OCI-LY7 (cell line): ENCODE results near the gene TBC1D2B. TPM values are rescaled to one million over a fixed set of nuclear protein-coding genes. Genes with fewer than 3 reads are reported as not detected.

ENCODE experiments used
- BruUV-seq: library from RNA; stranded (reverse); fragments of 400-500 nt; replicated peaks from 2 replicates; lab custom pipeline; 2021; lab: Mats Ljungman, UMichigan
- CTCF ChIA-PET: fragments of 300-600 bp; sonication (Branson Sonifier 250); formaldehyde crosslinking; loops from one replicate; lab custom pipeline; 2022; ENCODE audit warnings: antibody characterized with exemption; ENCODE audit not compliant: unreplicated experiment; lab: Charles Lee
- POLR2A ChIA-PET: fragments of 300-600 bp; sonication (Branson Sonifier 250); formaldehyde crosslinking; loops from one replicate; lab custom pipeline; 2022; ENCODE audit warnings: antibody characterized with exemption; lab: Charles Lee
- DNase-seq: peaks from one replicate; pipeline ENCODE4 v3.0.0-alpha.2; 2015; ENCODE audit warnings: low spot score
- H2AFZ ChIP-seq: fragments of 200-600 bp; sonication (generic), shearing (Covaris generic); 2 replicates; pipeline ENCODE4 v1.6.1; 2014; ENCODE audit warnings: mild to moderate bottlenecking, antibody characterized with exemption, low read length, moderate library complexity
- H3K27ac ChIP-seq: fragments of 200-600 bp; sonication (generic); 2 replicates; pipeline ENCODE4 v1.5.1; 2014; ENCODE audit warnings: mixed run types, low read depth, mild to moderate bottlenecking, moderate library complexity, low read length, inconsistent platforms; ENCODE audit not compliant: poor library complexity, severe bottlenecking
- H3K36me3 ChIP-seq: fragments of 200-600 bp; sonication (generic); 2 replicates; pipeline ENCODE4 v1.6.1; 2014; ENCODE audit warnings: mild to moderate bottlenecking, antibody characterized with exemption, low read length, moderate library complexity, mixed read lengths; ENCODE audit not compliant: insufficient read depth
- H3K4me1 ChIP-seq: fragments of 200-600 bp; sonication (generic); 2 replicates; pipeline ENCODE4 v1.5.1; 2014; ENCODE audit warnings: mild to moderate bottlenecking, low read length; ENCODE audit not compliant: insufficient read depth, poor library complexity, severe bottlenecking
- H3K4me2 ChIP-seq: fragments of 200-600 bp; sonication (generic); 2 replicates; pipeline ENCODE4 v1.6.1; 2014; ENCODE audit warnings: mild to moderate bottlenecking, low read length
- H3K4me3 ChIP-seq: fragments of 200-600 bp; sonication (generic); 2 replicates; pipeline ENCODE4 v1.5.1; 2014; ENCODE audit warnings: mild to moderate bottlenecking, low read depth, low read length; ENCODE audit not compliant: poor library complexity, severe bottlenecking
- H3K79me2 ChIP-seq: fragments of 200-600 bp; sonication (generic); 2 replicates; pipeline ENCODE4 v1.6.1; 2016; ENCODE audit warnings: low read depth, mild to moderate bottlenecking, low read length, moderate library complexity, mixed read lengths; ENCODE audit not compliant: insufficient read depth
- H3K9me2 ChIP-seq: fragments of 200-600 bp; sonication (generic); 2 replicates; pipeline ENCODE4 v1.6.1; 2016; ENCODE audit warnings: mild to moderate bottlenecking, low read length, mixed read lengths; ENCODE audit not compliant: insufficient read depth
- H3K9me3 ChIP-seq: fragments of 200-600 bp; sonication (generic); 2 replicates; pipeline ENCODE4 v1.6.1; 2014; ENCODE audit warnings: mild to moderate bottlenecking, mixed run types, low read length, mixed read lengths
- H4K20me1 ChIP-seq: fragments of 200-600 bp; sonication (generic); 2 replicates; pipeline ENCODE4 v1.6.1; 2014; ENCODE audit warnings: mild to moderate bottlenecking, antibody characterized with exemption, low read length, moderate library complexity, mixed read lengths; ENCODE audit not compliant: insufficient read depth
- CTCF ChIP-seq: fragments of 200-600 bp; sonication (generic); conservative IDR thresholded peaks from 2 replicates; pipeline ENCODE4 v1.5.1; 2014; ENCODE audit warnings: mild to moderate bottlenecking, antibody characterized with exemption, low read length, moderate library complexity, mixed read lengths
- EZH2phosphoT487 ChIP-seq: fragments of 200-600 bp; sonication (generic); IDR thresholded peaks from 2 replicates; pipeline ENCODE4 v1.6.1; 2018; ENCODE audit warnings: low read depth, borderline replicate concordance, mild to moderate bottlenecking, mixed run types, antibody characterized with exemption, low read length, moderate library complexity, mixed read lengths
- intact Hi-C: fragments of 100-400 bp; cut with micrococcal nuclease; formaldehyde crosslinking; loops from one replicate; pipeline ENCODE4 v1.10.0; 2022; ENCODE audit not compliant: unreplicated experiment
- total RNA-seq, 2 experiments: library from RNA; depleted of rRNA in 1 of 2; stranded (reverse); fragments of >200 nt in 1 of 2; shearing (Covaris generic) in 1 of 2; gene quantifications; 2 replicates each; pipeline ENCODE4 v1.2.3, GENCODE V29; 2014 to 2022

Gene TBC1D2B
- total RNA-seq, 2 experiments from 2014 or later = 30.9 to 41.5 TPM

DNA sequence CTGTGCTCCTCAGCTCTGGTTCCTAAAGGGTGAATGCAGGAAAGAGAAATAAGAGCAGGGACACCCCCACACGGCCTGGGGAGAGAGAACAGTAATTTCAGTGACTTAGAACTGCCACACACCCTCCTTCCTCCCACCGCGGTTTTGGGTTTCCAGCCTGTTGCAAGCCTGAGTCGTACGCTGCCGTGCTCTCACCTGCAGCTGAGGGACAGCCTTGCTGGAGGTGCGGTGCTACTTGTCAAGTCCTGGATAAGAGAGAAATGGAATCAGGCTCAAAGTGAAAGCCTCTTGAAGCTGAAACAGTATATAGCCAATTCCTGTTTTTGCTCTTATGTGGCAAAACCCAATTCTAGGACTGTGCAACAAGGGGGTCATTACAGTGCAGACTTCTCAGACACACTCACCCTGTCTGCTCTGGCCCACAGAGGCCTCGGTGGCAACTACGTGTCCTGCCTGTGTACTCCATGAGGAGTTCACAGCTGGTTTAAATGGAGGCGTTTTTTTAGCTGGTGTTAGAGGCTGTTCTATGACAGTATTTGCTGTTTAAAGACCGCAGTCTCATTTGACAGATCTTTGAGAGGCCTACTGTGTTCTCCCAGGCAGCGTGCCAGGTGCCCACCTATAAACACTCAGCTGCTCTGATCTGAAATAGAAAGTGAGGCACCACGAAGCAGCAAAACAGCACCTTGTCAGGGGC, 42.9 kb downstream of the TBC1D2B start:
- Histone ChIP-seq H3K4me3 (no peak overlapping the region), H3K4me1 (peaks cover 58% of the 10 kb centered on the region)

DNA sequence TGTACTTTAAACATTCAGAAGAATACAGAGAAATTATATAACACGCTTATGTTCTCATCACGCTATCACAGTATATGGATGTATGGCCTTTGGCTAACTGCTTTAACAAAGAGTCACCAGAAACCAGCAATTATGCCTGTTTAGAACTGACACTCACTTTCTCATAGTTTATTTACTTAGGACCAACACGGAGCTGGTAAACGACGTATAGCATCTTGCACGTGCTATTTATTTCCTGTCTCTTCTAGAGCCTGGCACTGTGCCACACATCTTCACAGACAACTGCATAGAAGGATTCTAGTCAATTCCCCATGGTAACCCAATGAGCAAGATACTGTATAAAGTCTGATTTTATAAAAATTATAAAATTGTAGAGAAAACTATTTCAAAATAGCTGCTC, 43.6 kb downstream of the TBC1D2B start:
- no TSS peak for BruUV-seq
- H3K36me3 ChIP-seq = peaks cover 48% of the 10 kb centered on the region; the same call in 1 of the 2 replicates
- H3K9me3 ChIP-seq = no peaks in the 10 kb centered on the region
- no peak overlapping the region for H3K27ac ChIP-seq
- H3K4me2 ChIP-seq = peak overlapping the region; percentile 54
- CTCF ChIA-PET = no interaction called here
- POLR2A ChIA-PET = interaction anchor here (1.0 to 4.7 kb wide), 6 partner anchors 14 to 34 kb away, joined by 3 to 17 read pairs (median 6); no protein-coding TSS in a partner anchor
- H3K4me1 ChIP-seq = peaks cover 57% of the 10 kb centered on the region
- H3K9me2 ChIP-seq = no peaks in the 10 kb centered on the region
- DNase-seq = no peak
- H3K4me3 ChIP-seq = no peak overlapping the region
- TF ChIP-seq CTCF (no peak), EZH2phosphoT487 (no peak)
- no peaks in the 10 kb centered on the region for H3K79me2 ChIP-seq
- no peaks in the 10 kb centered on the region; the same call in 1 of the 2 replicates for H4K20me1 ChIP-seq
- no peak overlapping the region for H2AFZ ChIP-seq
- intact Hi-C loops = loop anchor here (1.0 kb wide), 1 partner anchor 32 kb away; no protein-coding TSS in a partner anchor

More for the DNA sequence above, 42.9 kb downstream of the TBC1D2B start:
- Histone ChIP-seq H4K20me1 (no peaks in the 10 kb centered on the region; the same call in 1 of the 2 replicates), H3K36me3 (peaks cover 47% of the 10 kb centered on the region; the same call in 1 of the 2 replicates), H3K27ac (peak overlapping the region; percentile 33), H3K9me2 (no peaks in the 10 kb centered on the region), H3K4me2 (peak overlapping the region; percentile 54), H2AFZ (no peak overlapping the region), H3K79me2 (no peaks in the 10 kb centered on the region), H3K9me3 (no peaks in the 10 kb centered on the region)
- no TSS peak for BruUV-seq
- DNase-seq = peak; percentile 33
- TF ChIP-seq EZH2phosphoT487 (no peak), CTCF (no peak)
- POLR2A ChIA-PET = interaction anchor here (0.8 to 4.7 kb wide), 7 partner anchors 8 to 33 kb away, joined by 3 to 17 read pairs (median 6); no protein-coding TSS in a partner anchor
- intact Hi-C loops = loop anchor here (1.0 kb wide), 1 partner anchor 32 kb away; no protein-coding TSS in a partner anchor
- CTCF ChIA-PET = interaction anchor here (0.9 to 1.7 kb wide), 3 partner anchors 16 to 24 kb away, joined by 3 to 4 read pairs (median 3); no protein-coding TSS in a partner anchor
